ENCODE results near the gene GTF3C1.
A peak's percentile ranks its signal among the peaks of the same experiment; 100 is the strongest.

The GTF3C1 gene

DNA sequence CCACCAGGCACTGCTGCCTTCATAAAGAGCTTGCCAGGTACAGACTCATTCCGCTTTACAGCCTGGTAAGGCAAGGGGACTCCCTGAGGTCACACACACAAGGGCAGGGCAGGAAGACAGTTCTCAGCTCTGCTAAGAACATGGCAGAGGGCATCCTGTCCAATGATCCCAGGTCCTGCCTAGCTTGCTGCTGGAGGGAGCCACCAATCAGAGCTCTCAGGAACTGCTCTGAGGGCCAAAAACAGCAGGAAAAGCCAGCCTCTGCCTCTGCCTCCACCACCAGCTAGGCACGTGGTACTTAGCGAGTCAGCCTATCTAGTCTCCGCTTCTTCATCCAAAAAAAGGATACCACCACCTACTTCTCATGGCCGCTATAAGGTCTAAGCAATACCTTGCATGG is 66.1 kb downstream of the GTF3C1 start:
- no peak for DNase-seq

DNA sequence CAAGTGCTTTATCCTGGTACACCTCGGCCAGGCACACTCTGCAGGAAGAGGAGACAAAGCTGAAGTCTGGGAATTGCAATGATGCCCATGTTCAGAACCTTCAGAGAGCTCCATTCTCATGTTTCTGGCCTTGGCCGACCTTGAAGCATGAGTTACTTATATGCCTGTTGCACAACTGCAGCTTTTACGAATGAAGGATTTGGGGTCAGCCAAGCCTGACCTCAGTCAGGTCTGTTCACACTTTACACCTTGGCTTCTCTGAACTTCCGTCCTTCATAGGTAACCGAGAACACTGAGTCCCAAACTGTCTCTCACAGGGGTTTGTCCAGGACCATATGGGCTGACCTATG is 66.7 kb downstream of the GTF3C1 start:
- DNase-seq: no peak

DNA sequence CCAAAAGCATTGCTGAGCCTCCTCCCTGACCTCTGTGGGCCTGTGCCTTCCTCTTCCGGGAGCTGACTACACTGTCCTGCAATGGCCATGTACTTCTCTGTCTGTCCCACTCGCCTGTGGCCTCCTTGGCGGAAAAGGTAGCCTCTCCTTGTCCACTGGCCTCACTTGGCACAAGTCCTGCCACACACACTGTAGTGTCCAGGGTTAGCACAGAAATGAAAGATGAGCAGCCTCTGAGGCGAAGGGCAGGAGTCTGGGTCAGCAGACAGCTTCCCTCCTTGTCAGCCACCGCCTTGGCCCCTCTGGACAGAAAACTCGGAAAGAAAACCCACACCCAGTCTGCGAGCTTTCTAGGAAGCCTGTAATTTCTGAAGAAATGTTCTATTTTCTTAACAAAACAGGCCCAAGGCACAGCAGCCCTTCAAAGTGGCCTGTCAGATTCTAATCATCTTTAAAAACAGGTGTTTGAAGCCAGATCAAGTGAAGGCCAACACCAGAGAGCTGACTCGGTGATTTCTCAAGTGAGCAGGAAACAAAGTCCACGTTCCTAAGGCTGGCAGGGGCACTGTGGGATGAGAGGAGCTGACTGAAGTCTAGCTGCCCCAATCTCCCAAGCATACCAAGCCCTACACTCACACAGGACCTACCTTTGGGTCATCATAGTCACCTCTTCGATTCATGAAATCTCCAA is 67.2 kb downstream of the GTF3C1 start:
- DNase-seq: no peak

DNA sequence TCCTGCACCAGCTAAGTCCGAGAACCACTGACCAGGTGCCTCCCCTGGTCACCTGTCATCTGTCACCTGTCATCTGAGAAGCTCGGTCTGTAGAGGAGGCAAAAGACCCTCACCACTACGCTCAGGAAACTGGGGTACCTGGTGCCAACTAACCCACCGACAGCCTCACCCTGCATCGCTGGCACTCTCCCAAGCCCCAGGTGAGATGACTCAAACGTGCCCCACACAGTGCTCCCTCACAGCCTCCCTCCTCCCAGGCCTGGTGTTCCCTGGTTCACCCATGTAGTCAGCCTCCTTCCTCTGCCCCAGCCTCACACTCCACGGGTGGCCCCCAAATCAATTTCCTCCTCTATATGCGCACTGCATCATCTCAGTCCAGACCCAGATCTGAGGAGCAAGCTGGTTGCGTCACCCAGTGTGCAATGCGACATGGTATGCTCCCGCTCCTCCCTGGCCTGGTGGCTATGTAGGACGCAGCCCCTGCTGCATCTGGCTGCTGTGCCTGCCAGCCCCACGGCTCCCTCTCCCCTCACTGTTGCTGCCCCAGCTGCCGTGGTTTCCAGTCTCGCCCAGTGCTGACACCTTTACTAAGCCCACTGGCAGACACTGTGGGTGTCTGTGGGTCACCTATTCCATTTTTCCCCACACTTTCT is 68.3 kb downstream of the GTF3C1 start:
- DNase-seq: no peak

DNA sequence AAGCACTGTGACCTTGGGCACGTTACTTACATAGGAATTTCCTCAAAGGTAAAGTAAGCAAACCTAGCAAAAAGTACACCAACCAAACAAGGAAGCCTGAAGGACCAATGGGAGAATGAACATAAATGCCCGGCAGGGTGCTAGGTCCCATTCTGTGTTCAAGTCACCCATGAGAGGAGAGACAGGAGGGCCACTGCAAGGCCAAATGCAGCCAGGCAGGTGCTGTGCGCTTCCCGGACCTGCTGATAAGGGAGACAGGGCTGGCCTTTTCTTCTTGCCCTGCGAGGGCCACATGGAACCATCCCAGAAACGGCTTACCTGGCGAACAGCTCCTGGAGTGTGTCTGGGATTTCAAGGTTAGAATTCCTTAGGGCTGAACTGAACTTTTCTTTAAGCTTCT is 69.0 kb downstream of the GTF3C1 start:
- DNase-seq: no peak

DNA sequence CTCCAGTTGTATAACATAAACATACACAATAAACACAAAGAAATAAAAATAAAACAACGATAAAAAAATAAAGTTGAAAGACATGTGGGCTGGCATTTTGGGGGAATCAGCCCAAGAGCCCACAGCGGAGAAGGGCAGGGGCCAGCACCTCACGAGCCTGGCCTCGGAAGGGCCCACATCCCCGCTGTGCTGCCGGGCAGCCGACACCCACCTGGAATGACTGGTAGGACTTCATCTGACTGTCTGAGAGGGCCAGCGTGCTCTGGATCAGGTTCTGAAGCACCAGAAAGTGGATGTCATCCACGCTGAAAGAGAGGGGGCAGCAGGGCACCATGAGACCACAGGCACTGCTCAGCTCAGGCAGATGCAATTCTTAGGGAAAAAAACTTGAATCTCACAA is 73.5 kb downstream of the GTF3C1 start:
- no peak for DNase-seq

DNA sequence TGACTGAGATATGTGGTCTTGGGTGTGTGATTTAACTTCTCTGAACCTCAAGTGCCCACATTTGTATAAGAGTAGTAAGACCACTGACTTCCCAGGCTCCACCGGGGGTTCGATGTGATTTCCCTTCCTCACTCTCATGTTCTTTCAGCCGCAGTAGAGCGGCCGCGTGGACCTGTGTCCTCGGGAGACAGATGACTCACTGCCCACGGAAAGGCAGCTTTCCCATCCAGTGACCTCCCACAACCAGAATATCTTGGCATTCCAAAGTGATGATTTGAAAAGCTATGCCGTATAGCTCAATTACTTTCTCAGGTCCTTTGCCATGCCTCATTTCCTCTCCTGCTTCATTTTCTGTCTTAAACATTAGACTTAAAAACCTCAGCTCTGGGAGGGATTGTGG is 74.2 kb downstream of the GTF3C1 start:
- DNase-seq: no peak

DNA sequence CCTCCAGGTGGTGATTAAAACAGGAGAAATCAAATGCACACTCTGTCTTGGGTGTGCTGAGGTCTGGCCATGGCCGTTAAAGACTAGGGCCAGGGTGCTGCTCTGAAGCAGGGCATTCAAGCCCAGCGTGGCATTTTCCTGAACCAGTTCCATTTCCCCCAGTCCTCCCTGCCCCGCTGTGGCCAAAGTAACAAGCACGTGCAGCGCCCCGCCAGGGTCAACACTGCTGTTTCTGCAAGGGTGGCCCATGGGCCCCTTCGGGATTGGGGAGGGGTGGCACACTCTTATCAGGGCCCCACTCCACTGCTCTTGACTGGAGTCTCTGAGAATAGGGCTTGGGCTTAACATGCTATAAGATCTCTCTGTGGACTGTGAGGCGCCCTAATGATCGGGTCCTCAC is 74.8 kb downstream of the GTF3C1 start:
- DNase-seq: no peak

DNA sequence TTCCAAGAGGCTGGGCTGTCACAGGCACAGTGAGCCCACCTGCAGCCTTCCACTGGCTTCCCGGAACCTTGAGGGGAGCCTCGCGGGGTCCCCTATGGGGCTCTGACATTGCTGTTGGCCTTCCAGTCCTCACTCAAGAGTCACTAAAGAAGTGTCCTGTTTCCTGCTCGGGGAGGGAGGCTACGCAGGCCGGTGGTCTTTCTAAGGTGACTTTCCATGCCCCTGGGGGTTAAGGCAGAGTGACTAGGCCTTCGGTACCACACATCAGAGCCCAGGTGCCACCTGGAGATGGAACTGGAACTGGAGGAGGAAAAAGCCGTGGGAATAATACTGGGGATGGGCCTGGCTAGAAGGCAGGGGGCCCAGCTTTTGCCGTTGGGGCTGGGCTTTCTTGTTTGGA is 75.7 kb downstream of the GTF3C1 start:
- no peak for DNase-seq

DNA sequence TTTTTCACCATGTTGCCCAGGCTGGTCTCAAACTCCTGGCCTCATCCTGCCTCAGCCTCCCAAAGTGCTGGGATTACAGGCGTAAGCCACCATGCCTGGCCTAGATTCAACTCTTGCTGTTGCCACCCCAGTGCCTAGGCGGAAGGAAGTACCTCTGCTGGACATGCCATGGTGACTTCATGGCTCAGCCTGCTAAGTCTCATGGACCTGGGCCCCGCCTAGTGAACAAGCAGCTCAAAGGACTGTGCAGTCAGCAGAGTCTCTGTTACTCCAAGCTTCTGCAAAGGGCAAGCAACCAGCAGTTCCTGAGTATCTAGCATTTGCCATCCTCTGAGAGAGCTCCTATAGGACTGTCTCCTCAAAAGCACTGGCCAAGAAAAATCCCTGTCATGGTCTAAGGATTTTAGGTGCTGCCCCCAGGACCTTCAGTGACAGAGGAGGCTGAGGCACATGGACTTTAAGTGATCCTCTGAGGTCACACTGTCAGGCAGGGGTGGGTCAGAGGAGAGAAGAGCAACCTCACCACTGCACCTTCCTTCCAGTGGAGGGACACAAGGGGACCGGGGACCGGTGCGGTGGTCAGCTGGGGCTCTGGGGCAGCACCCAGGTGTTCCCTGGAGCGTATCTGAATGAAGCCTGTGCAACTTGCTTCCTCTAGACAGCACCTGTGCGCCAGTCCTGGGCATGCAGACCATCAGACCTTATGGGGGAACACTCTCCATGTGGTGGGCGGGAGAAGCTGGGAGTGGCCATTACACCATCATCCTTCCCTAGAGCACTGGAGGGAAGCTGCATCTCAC is 76.4 kb downstream of the GTF3C1 start:
- no peak for DNase-seq

DNA sequence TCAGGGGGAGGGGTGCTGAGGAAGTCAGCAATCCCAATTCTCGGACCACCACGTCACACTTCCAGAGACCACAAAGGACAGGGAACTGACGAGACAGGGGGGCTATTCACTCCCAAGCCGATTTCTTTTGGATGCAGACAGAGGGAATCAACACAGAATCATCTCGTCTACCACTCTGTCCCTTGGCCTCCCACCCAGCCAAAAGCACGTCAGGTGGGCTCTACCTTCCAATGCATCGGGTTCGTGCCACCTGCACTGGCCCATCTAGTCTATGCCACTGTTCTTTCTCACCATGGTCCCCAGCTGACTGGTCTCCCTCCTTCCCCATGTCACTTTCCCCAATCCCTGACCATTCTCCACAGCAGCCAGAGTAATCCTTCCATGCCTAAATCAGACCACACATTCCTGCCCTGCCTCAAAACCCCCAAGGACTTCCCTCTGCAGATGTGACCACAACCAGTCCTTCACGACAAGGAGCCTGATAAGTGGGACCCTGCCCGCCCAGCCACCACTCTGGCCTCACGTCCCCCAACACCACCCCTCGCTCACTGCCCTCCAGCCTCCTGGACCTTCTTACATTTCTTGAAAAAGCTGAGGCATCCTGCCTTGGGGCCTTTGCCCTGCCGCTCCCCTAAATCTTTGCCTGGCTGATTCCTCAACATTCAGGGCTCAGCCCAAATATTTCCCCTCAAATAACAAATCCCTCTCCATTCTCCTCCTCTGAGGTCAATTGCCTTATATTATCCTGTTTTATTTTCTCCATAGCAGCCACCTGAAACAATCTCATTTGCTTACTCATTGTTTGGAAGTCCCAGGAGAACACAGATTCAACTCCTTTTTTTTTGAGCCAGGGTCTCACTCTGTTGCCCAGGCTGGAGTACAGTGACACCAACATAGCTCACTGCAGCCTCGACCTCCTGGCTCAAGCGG is 77.4 kb downstream of the GTF3C1 start:
- no peak for DNase-seq

DNA sequence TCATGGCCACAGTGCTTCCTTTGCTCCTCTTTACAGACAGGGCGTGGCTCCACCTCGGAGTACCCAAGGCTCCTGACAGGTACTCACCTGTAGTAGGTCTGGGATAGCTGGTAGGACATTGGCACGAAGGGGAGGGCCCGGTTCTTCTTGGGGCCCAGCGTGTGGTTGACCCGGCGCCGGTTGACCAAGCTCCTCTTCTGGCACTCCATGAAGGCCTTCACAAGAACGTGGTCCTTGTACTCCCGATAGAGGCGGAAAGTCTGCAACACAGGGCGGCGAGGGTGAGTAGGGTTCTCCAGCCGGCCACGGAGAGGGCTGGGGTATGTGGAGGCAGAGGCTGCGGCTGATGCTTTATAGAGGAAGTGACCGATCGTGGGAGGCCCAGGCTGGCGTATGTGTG is 78.1 kb downstream of the GTF3C1 start:
- no peak for DNase-seq

DNA sequence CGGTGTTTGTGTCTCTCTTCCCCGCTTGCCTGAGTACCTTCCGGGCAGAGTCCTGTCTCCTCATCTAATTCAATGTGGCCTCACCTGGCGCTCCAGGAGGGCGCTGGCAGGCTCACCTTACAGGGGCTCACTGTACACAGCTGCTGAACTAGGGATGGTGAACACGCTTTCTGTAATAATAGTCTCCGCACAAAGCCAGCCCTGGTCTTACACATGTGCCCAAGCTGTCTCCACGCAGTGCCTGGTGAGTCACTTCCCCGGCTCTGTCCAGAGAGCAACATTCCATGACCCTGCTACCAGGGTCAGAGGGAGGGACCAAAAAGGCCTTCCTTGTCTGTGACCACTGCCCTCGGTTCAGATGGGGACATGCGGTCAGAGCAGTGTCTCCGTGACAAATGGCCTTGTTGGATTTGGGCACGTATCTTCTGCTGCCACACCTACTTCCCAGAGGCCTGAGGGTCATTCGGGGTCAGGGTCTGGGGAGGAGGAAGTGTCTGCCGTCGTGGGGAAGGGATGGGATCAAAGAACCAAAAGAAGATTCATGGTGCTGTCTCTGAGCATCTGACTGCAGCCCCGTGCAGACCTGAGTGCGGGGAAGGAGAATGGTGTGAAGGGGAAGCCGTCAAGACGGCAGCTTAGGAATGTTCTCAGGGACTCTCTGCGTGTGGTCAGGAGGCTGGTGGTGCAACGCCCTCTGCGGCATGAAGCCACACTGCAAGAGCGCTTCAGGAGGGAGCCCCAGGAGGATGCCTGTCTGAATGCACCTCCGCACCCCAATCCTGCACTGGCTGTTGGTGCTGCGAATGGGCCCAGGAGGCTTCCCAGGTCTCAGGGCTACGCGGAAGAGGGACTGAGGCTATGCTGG is 78.9 kb downstream of the GTF3C1 start:
- no peak for DNase-seq

DNA sequence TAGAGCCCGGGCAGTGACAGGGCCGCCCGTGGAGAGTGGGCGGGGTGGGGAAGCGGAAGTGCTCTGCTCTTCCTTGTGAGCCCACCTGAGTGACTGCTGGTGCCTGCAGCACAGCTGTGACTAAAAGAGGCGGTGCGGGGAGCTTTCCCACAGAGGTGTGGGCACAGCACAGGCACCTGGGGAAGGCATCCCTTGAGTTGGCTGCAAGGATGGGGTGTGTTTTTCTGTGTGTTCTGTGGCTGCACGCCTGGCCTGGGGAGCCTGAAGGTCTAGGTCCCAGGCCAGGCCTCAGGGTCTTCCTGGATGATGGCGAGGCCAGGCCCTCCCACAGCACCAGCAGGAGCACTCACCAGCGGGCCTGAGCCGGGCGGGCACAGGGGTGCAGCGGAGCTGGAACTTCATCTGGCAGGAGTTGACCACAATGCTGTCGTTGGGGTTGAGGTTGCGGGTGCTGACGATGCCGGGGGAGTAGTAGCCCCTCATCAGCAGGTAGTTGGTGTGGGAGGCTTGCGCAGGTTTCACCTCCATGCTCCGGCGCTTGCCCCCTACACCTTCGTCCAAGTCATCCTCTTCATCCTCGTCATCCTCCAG is 80.7 kb downstream of the GTF3C1 start:
- no peak for DNase-seq

DNA sequence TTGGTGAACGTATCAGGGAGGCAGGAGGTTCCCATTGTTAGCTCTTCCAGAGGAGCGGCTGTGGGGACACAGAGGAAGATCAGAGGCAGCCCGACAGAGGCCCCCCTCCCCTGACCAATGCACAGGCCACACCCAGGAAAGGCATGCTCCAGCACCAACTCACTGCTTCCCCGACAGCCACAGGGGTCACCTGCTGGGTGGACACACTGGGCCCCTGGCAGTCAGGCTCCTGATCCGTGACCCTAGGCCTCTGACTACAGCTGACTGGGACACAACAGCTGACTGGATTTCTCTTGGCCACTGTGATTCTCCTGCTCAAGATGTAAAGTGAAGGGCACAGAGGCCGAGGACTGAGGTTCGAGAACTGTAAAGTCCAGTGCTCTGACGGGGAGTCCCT is 84.2 kb downstream of the GTF3C1 start:
- DNase-seq: no peak

DNA sequence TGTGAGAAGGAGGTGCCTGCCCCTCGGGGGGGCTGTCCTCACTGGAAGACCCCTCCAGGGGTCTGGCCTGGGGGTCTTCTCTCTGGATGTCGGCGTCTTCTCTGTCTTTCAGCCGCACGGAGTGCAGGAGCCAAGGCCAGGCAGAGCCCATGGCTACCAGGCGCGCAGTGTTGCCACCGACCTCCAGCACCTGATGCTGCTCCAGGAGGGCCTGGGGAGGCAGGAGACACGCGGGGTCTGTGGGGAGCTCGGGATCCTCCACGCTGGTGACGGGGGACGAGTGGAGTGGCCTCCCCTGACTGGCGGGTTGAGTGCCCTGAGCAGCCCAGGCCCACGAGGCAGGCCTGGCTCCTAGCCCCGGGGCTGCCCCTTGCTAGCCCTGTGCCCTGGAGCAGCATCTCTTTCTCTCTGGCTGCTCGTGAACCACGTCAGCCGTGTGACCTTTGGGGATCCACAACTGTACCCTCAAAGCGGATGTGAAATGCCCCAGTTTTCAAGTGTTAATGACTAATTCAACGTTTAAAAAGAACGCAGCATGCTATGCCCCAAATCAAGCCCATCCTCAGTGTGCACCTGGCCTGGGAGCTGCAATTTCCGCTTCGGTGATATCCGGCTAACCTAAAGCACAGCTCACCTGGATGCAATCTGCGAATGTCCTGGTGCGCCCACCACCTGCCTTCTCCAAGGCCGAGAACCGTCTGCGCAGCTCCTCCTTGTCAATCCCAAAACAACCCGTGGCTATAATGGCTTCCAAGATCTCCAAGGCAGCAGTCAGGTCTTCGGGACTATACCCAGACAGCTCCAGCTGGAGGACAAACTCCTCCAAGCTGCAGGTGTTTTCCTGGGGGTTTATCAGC is 84.9 kb downstream of the GTF3C1 start:
- DNase-seq: no peak

DNA sequence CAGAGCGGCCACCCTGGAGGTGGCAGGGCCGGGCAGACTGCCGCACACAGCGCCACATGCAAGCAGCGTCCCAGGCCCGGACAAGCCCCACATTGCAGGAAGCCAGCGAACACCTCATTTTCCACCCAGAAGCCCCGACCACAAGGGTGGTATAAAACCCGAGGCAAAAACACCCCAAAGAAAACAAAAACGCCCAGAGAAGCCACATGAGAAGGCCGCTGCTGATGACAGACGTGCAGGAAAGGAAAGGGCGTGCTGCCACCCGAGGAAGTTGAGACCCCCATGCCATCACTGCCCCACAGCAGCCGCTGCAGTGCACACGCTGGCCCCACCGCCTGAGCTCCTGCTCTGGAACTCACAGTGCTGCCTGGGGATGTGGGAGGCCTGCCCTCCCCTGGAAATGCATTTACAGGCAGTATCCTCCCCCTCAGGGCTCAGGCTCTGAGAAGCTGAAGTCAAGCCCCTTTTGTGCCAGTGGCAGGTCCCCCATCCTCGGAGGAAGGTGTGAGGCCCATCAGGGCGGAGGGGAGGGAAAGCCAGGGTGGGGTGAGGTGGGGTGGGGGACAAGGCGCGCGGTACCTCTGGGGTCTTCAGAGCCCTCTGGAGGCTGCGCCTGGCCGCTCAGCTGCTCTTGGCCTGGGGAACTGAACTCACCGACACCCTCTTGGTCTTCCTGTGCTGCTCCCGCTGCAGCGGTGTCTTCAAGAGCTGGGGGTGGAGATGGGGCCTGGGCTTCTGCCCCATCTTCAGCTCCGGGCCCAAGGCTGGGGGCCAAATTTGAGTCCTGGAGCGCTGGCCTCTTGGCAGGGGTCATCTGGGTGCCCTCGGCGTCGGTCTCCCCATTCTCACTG is 85.7 kb downstream of the GTF3C1 start:
- peak in 2 of 4 experiments; percentile 25 to 27 for DNase-seq

DNA sequence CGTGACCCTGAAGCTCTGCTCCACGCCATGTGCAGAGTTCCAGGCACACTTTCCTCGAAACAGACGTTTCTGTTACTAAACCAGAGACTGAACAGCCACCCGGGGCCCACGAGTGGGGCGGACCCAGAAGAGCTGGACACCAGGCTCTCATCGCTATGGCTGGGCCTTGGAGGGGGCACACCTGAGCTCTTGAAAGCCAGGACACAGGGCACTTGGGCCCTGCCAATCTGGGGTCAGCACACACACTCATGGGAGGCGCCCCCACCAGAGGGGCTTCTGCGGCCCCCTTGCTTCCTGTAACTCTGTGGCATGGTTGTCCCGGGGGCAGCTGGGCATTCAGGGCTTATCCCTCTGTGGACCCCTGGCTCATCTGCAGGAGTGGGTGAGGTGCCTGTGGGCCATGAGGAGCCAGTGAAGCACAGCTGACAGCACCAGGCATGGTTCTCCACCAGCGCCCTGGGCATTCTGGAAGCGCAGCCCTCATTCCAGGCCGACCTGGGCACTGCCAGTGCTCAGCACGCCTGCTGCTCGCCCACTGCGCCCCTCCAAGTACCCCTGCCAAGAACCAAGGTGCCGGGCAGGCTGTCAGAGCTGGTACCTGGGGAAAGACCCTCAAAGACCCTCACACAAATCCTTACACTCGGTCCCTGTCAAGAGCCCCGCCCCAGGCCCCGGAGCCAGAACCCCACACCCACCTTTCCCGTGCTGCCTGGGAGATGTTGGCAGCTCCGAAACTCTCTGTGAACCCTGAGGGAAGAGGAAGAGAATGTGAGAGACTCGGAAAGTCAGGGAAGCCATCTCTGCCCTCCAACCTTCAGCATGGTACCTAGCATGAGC is 86.6 kb downstream of the GTF3C1 start:
- DNase-seq: no peak

Data from activated naive CD4-positive, alpha-beta T cell (primary cell).